Keratinocyte (primary cell): ENCODE data around the gene GABRG1.

Experiments used
- EZH2 ChIP-seq: IDR thresholded peaks from one replicate; pipeline ENCODE4 v1.6.1; 2012; ENCODE audit warnings: inconsistent platforms, mild to moderate bottlenecking, low read length, moderate library complexity
- TF ChIP-seq, protein P1 (sequence below), 3 experiments: IDR thresholded peaks in 1 of 3; conservative IDR thresholded peaks in 1 of 3; optimal IDR thresholded peaks in 1 of 3; 2 replicates in 2 of 3; 3 replicates in 1 of 3; pipeline versions ENCODE3 to v1.5.1; 2011; ENCODE audit warnings: low read length in 3 of 3, mild to moderate bottlenecking in 3 of 3, moderate library complexity in 2 of 3, control low read depth in 1 of 3, inconsistent platforms in 1 of 3; ENCODE audit not compliant: insufficient read depth in 2 of 3; ENCODE audit errors: extremely low read depth in 1 of 3

GRCh38 chr4:46131498-46132057 lies 7.7 kb upstream of the GABRG1 start:
- TF ChIP-seq, protein P1, sequence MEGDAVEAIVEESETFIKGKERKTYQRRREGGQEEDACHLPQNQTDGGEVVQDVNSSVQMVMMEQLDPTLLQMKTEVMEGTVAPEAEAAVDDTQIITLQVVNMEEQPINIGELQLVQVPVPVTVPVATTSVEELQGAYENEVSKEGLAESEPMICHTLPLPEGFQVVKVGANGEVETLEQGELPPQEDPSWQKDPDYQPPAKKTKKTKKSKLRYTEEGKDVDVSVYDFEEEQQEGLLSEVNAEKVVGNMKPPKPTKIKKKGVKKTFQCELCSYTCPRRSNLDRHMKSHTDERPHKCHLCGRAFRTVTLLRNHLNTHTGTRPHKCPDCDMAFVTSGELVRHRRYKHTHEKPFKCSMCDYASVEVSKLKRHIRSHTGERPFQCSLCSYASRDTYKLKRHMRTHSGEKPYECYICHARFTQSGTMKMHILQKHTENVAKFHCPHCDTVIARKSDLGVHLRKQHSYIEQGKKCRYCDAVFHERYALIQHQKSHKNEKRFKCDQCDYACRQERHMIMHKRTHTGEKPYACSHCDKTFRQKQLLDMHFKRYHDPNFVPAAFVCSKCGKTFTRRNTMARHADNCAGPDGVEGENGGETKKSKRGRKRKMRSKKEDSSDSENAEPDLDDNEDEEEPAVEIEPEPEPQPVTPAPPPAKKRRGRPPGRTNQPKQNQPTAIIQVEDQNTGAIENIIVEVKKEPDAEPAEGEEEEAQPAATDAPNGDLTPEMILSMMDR (optimal IDR thresholded peaks at IDR 0.05 in 1 of 3, IDR thresholded peaks at IDR 0.05 in 1 of 3, conservative IDR thresholded peaks at IDR 0.05 in 1 of 3; ENCODE audit: extremely low read depth in 1 of 3, insufficient read depth in 2 of 3, low read length in 3 of 3): no peak
- TF ChIP-seq EZH2: no peak
